ENCODE measurements around the gene CDH11. TPM values are rescaled to one million over a fixed set of nuclear protein-coding genes. Genes with fewer than 3 reads are reported as not detected.
A peak's percentile ranks its signal among the peaks of the same experiment; 100 is the strongest.

Gene CDH11
- total and polyA plus RNA-seq, 2 of the 4 experiments (the other 2 are of a cell fraction): 266 to 601 TPM

- no TSS peak for BruUV-seq (replicated peaks)
- intact Hi-C loops (cut with micrococcal nuclease): no loop called here
- Histone ChIP-seq H3K36me3 (ENCODE audit: control insufficient read depth, insufficient read depth, low read length) (peaks cover 12% of the 10 kb centered on the region), H3K27me3 (ENCODE audit: control insufficient read depth, insufficient read depth, low read length) (no peaks in the 10 kb centered on the region), H3K23ac (ENCODE audit: low read depth, low read length) (no peak overlapping the region), H2AK5ac (ENCODE audit: low read depth, low read length) (no peak overlapping the region), H3K4me2 (ENCODE audit: low read depth, low read length) (no peak overlapping the region), H3K4me3 (ENCODE audit: insufficient read depth, low read depth, low read length) (no peak overlapping the region), H3K14ac (replicated peaks; ENCODE audit: low read depth, low read length) (peak overlapping the region; percentile 17; the same call in 1 of the 2 replicates), H3K79me1 (ENCODE audit: low read depth in 1 of 2, low read length in 2 of 2) (peaks cover 43 to 73% of the 10 kb centered on the region in 2 experiments), H2BK5ac (ENCODE audit: low read depth, low read length, poor library complexity, severe bottlenecking) (peak overlapping the region; percentile 62), H4K5ac (ENCODE audit: low read depth, low read length) (no peak overlapping the region), H3K9me3 (ENCODE audit: control insufficient read depth, insufficient read depth, low read length) (no peaks in the 10 kb centered on the region), H2BK20ac (ENCODE audit: low read depth, low read length) (no peak overlapping the region), H2AFZ (replicated peaks; ENCODE audit: low read length, poor library complexity) (no peak overlapping the region), H3K4me1 (ENCODE audit: control insufficient read depth, insufficient read depth, low read length) (peaks cover 5% of the 10 kb centered on the region), H3K9me1 (ENCODE audit: insufficient read depth, low read length) (peaks cover 5% of the 10 kb centered on the region; the same call in 1 of the 2 replicates), H2AK9ac (replicated peaks; ENCODE audit: low read depth, low read length, poor library complexity) (no peak overlapping the region), H3K18ac (ENCODE audit: low read depth, low read length) (peak overlapping the region; percentile 35; the same call in 1 of the 2 replicates), H2BK15ac (ENCODE audit: low read depth, low read length) (no peak overlapping the region), H3K4ac (ENCODE audit: low read depth, low read length) (no peak overlapping the region), H3K27ac (ENCODE audit: insufficient read depth, low read length) (no peak overlapping the region), H2BK120ac (ENCODE audit: low read depth, low read length) (no peak overlapping the region), H3K9ac (ENCODE audit: low read depth, low read length) (no peak overlapping the region), H4K8ac (ENCODE audit: low read depth in 2 of 2, low read length in 2 of 2) (no peak overlapping the region), H4K91ac (ENCODE audit: insufficient read depth, low read depth, low read length) (no peak overlapping the region), H3K56ac (ENCODE audit: extremely low read depth, insufficient read depth, low read length) (no peak overlapping the region), H4K20me1 (ENCODE audit: insufficient read depth, low read length) (peaks cover 60% of the 10 kb centered on the region)
- CTCF ChIA-PET: no interaction called here
- DNase-seq (no peak), ATAC-seq (ENCODE audit: low read depth) (no peak)
- dilution Hi-C loops (cut with HindIII; ENCODE audit: low sequenced_read_pairs, unreplicated experiment): no loop called here
- TF ChIP-seq NFE2L2 (IDR thresholded peaks at IDR 0.05; ENCODE audit: low read depth, low read length) (no peak), BHLHE40 (IDR thresholded peaks at IDR 0.05; ENCODE audit: low read depth, low read length) (no peak), USF2 (IDR thresholded peaks at IDR 0.05; ENCODE audit: low read depth, low read length) (no peak), MXI1 (IDR thresholded peaks at IDR 0.05; ENCODE audit: borderline replicate concordance, low read depth, low read length) (no peak), RAD21 (IDR thresholded peaks at IDR 0.05; ENCODE audit: low read length) (no peak), MAFK (IDR thresholded peaks at IDR 0.05; ENCODE audit: low read depth, low read length) (no peak), CHD1 (IDR thresholded peaks at IDR 0.05; ENCODE audit: low read depth, low read length) (no peak), MAZ (IDR thresholded peaks at IDR 0.05; ENCODE audit: borderline replicate concordance, low read depth, low read length) (no peak), CTCF (conservative IDR thresholded peaks at IDR 0.05; ENCODE audit: low read depth, low read length) (no peak), ELK1 (IDR thresholded peaks at IDR 0.05; ENCODE audit: borderline replicate concordance, low read depth, low read length) (no peak)
- in situ Hi-C loops (cut with MboI; ENCODE audit: low sequenced_read_pairs): loop anchor here (25.0 kb wide), 3 partner anchors 662 to 1737 kb away; no protein-coding TSS in a partner anchor
- POLR2A ChIA-PET (ENCODE audit: unreplicated experiment): no interaction called here
- 89% methylated on average over 2 of the region's 2 CpGs; no CpG with 5 or more reads in 1 of the 2 experiments for WGBS, 2 experiments (ENCODE audit: extremely low coverage in 2 of 2, insufficient read length in 1 of 2)
These were observed 22.3 kb downstream of the CDH11 start for GRCh38 chr16:65099607-65100006.
